ENCODE data around the gene SRCAP. TPM values are rescaled to one million over a fixed set of nuclear protein-coding genes. Genes with fewer than 3 reads are reported as not detected.
A peak's percentile ranks its signal among the peaks of the same experiment; 100 is the strongest.

SRCAP gene
- total RNA-seq, 2 donors from 2014 or later = 27.5 to 30.0 TPM

- Histone ChIP-seq H3K27ac (no peak overlapping the region), H3K36me3 (replicated peaks in 1 of 2; ENCODE audit: insufficient read depth in 1 of 2, low read depth in 2 of 2) (peaks cover 0 to 8% of the 10 kb centered on the region in 2 donors), H3K9me3 (no peaks in the 10 kb centered on the region), H3K27me3 (no peaks in the 10 kb centered on the region), H3K4me1 (peaks cover 37% of the 10 kb centered on the region), H3K4me3 (no peak overlapping the region)
- intact Hi-C loops (cut with DNase I) = no loop called here
- ATAC-seq (no peak), DNase-seq (no peak)
- TF ChIP-seq POLR2A (IDR thresholded peaks at IDR 0.05) = no peak
- TF ChIP-seq CTCF (IDR thresholded peaks at IDR 0.05) = no peak
- 93 to 94% methylated on average over 12 of the region's 12 CpGs for WGBS, 2 donors
These were observed 43.1 kb upstream of the SRCAP start for GRCh38 chr16:30655815-30656347.

GRCh38 chr16:30656388-30656787 is 42.6 kb upstream of the SRCAP start:
- H3K27ac ChIP-seq = peak overlapping the region; percentile 19 to 99 (median 84)
- H3K9me3 ChIP-seq = no peaks in the 10 kb centered on the region
- intact Hi-C loops (cut with DNase I) = no loop called here
- no peak for TF ChIP-seq CTCF (IDR thresholded peaks at IDR 0.05)
- no peak for TF ChIP-seq POLR2A (IDR thresholded peaks at IDR 0.05)
- DNase-seq (no peak), ATAC-seq (no peak)
- H3K27me3 ChIP-seq = no peaks in the 10 kb centered on the region
- H3K4me1 ChIP-seq = peaks cover 42% of the 10 kb centered on the region
- peaks cover 0 to 8% of the 10 kb centered on the region in 2 donors for H3K36me3 ChIP-seq (replicated peaks in 1 of 2; ENCODE audit: insufficient read depth in 1 of 2, low read depth in 2 of 2)
- no peak overlapping the region for H3K4me3 ChIP-seq
- 91 to 92% methylated on average over 8 of the region's 8 CpGs for WGBS, 2 donors

GRCh38 chr16:30656974-30657865 is 41.8 kb upstream of the SRCAP start:
- WGBS, 2 donors = 27 to 54% methylated on average over 17 to 32 of the region's 32 CpGs
- Histone ChIP-seq H3K4me3 (no peak overlapping the region), H3K27ac (peak overlapping the region; percentile 19 to 99 (median 84)), H3K27me3 (no peaks in the 10 kb centered on the region), H3K9me3 (no peaks in the 10 kb centered on the region), H3K4me1 (peaks cover 44% of the 10 kb centered on the region), H3K36me3 (replicated peaks in 1 of 2; ENCODE audit: insufficient read depth in 1 of 2, low read depth in 2 of 2) (peaks cover 0 to 8% of the 10 kb centered on the region in 2 donors)
- DNase-seq (no peak), ATAC-seq (no peak)
- intact Hi-C loops (cut with DNase I) = no loop called here
- no peak for TF ChIP-seq POLR2A (IDR thresholded peaks at IDR 0.05)
- TF ChIP-seq CTCF (IDR thresholded peaks at IDR 0.05) = no peak

GRCh38 chr16:30657866-30658730 is 40.9 kb upstream of the SRCAP start, which contains the start of gene FBRS:
TSS of gene FBRS (plus strand) at chr16:30658431. CDS start at chr16:30659519, 1,088 bp downstream.
- Histone ChIP-seq H3K9me3 (no peaks in the 10 kb centered on the region), H3K4me3 (peak within 1 kb of the TSS; percentile 38 to 64), H3K27ac (peak within 1 kb of the TSS; percentile 95 to 99 (median 99)), H3K27me3 (no peaks in the 10 kb centered on the region), H3K36me3 (replicated peaks in 1 of 2; ENCODE audit: insufficient read depth in 1 of 2, low read depth in 2 of 2) (peaks cover 0 to 8% of the 10 kb centered on the region in 2 donors), H3K4me1 (peaks cover 43% of the 10 kb centered on the region)
- TF ChIP-seq POLR2A (IDR thresholded peaks at IDR 0.05) = peak; percentile 84 to 98 (median 96)
- peak; percentile 71 to 98 (median 83) for TF ChIP-seq CTCF (IDR thresholded peaks at IDR 0.05)
- DNase-seq (peak; percentile 100), ATAC-seq (peak; percentile 81)
- WGBS, 2 donors = 0% methylated on average over 19 to 86 of the region's 86 CpGs
- intact Hi-C loops (cut with DNase I) = no loop called here
